ENCODE results near the gene ITGA2.

DNA sequence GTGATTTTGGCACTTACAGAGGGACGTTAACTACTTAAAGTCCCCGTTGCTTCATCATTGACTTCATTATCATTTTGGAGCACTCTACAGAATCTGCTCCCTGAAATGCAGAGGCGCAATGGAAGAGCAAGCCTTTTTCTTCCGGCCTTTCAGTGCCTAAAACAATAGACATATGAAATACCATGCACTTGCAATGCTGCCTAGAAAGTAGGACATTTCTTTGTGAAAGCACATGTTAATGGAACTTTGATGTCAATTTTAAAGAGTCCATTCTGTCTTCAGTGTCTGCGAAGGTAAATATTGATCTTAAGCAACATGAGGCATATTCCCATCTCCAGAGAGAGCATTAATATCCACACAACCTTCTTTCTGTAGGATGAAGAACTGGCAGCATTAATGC, 36.3 kb downstream of the ITGA2 start:
- TF ChIP-seq POLR2A (IDR thresholded peaks at IDR 0.05) (no peak), POLR2AphosphoS5 (IDR thresholded peaks at IDR 0.05) (no peak)
